Parathyroid adenoma (tissue), 2 donors: Measurements from ENCODE around the gene SPINT3.

ENCODE experiments used
- H2AFZ ChIP-seq: fragments of 300-600 bp; sonication (generic); one replicate; pipeline ENCODE4 v1.7.0; 2017; ENCODE audit warnings: antibody characterized with exemption, mild to moderate bottlenecking
- H3K27ac ChIP-seq: fragments of 300-600 bp; sonication (generic); one replicate; pipeline ENCODE4 v1.7.0; 2017
- H3K27me3 ChIP-seq: fragments of 300-600 bp; sonication (generic); one replicate; pipeline ENCODE4 v1.7.0; 2017; ENCODE audit warnings: low read length; ENCODE audit not compliant: control insufficient read depth, insufficient read depth
- H3K36me3 ChIP-seq: fragments of 300-600 bp; sonication (generic); one replicate; pipeline ENCODE4 v1.7.0; 2017; ENCODE audit warnings: low read length; ENCODE audit not compliant: control insufficient read depth, insufficient read depth
- H3K4me1 ChIP-seq: fragments of 300-600 bp; sonication (generic); one replicate; pipeline ENCODE4 v1.7.0; 2017; ENCODE audit warnings: control low read depth
- H3K4me2 ChIP-seq: fragments of 300-600 bp; sonication (generic); one replicate; pipeline ENCODE4 v1.7.0; 2017; ENCODE audit warnings: low read length
- H3K4me3 ChIP-seq: fragments of 300-600 bp; sonication (generic); one replicate; pipeline ENCODE4 v1.7.0; 2017; ENCODE audit warnings: low read depth, low read length
- H3K79me2 ChIP-seq: fragments of 300-600 bp; sonication (generic); one replicate; pipeline ENCODE4 v1.7.0; 2017; ENCODE audit warnings: control low read depth
- H3K9ac ChIP-seq: fragments of 300-600 bp; sonication (generic); one replicate; pipeline ENCODE4 v1.7.0; 2017; ENCODE audit warnings: mild to moderate bottlenecking
- H3K9me3 ChIP-seq: fragments of 300-600 bp; sonication (generic); one replicate; pipeline ENCODE4 v1.7.0; 2017; ENCODE audit warnings: low read length; ENCODE audit not compliant: control insufficient read depth
- TF ChIP-seq, protein P1 (sequence below): fragments of 300-600 bp; sonication (generic); IDR thresholded peaks from one replicate; pipeline ENCODE4 v1.7.0; 2017; ENCODE audit warnings: antibody characterized with exemption, mild to moderate bottlenecking
- donor health status: primary hyperparathyroidism.

The SPINT3 gene

DNA sequence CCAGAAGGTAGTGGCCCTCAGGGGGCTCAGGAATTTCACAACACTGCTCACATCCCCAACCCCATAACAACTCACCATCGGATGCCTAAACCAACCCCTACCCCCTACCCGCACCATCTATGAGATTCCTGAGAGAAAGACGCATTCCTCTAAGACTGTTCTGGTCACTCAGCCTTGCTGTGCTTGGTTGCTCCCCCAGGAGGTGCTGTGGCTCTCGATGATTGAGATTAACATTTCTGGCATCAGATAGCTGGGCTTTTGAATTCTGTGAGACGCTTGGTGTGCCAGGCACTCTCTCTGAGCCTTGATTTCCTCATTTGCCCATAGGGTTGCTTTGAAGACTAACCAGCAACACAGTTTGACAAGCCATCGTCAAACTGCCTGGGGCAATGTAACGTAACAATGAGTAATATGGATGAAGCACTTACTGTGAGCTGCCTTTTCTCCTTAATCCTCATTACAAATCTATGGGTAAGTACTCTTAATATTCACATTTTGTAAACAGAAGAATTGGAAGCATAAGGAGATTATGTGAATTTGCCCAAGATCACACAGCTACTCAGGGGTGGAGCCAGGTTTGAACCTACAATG, 22.9 kb upstream of the SPINT3 start:
- H3K4me1 ChIP-seq = no peaks in the 10 kb centered on the region
- no peak overlapping the region for H3K4me2 ChIP-seq
- H2AFZ ChIP-seq = no peak overlapping the region
- no peak overlapping the region for H3K9ac ChIP-seq
- no peak overlapping the region for H3K27ac ChIP-seq
- no peak overlapping the region for H3K4me3 ChIP-seq
- TF ChIP-seq, protein P1, sequence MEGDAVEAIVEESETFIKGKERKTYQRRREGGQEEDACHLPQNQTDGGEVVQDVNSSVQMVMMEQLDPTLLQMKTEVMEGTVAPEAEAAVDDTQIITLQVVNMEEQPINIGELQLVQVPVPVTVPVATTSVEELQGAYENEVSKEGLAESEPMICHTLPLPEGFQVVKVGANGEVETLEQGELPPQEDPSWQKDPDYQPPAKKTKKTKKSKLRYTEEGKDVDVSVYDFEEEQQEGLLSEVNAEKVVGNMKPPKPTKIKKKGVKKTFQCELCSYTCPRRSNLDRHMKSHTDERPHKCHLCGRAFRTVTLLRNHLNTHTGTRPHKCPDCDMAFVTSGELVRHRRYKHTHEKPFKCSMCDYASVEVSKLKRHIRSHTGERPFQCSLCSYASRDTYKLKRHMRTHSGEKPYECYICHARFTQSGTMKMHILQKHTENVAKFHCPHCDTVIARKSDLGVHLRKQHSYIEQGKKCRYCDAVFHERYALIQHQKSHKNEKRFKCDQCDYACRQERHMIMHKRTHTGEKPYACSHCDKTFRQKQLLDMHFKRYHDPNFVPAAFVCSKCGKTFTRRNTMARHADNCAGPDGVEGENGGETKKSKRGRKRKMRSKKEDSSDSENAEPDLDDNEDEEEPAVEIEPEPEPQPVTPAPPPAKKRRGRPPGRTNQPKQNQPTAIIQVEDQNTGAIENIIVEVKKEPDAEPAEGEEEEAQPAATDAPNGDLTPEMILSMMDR = no peak
- H3K9me3 ChIP-seq = no peaks in the 10 kb centered on the region
- H3K36me3 ChIP-seq = no peaks in the 10 kb centered on the region
- H3K27me3 ChIP-seq = no peaks in the 10 kb centered on the region
- H3K79me2 ChIP-seq = no peaks in the 10 kb centered on the region

DNA sequence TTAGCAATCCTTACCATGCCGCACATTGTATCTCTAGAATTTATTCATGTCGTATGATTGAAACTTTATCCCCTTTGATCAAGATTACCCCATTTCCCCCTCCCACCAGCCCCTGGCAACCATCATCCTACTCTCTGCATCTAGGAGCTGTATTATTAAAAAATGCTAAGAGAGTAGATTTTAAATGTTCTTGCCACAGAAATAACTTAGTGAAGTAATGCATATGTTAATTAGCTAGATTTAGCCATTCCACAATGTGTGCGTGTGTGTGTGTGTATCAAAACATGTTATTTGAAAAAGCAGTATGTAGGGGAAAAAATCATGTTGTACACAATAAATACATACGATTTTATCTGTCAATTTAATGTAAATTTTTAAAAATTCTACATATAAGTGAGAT, 11.9 kb upstream of the SPINT3 start:
- no peak overlapping the region for H3K4me3 ChIP-seq
- H3K4me2 ChIP-seq = no peak overlapping the region
- H3K36me3 ChIP-seq = no peaks in the 10 kb centered on the region
- no peak overlapping the region for H3K27ac ChIP-seq
- H3K79me2 ChIP-seq = no peaks in the 10 kb centered on the region
- H3K27me3 ChIP-seq = no peaks in the 10 kb centered on the region
- H3K4me1 ChIP-seq = no peaks in the 10 kb centered on the region
- TF ChIP-seq, protein P1 = no peak
- no peak overlapping the region for H2AFZ ChIP-seq
- no peak overlapping the region for H3K9ac ChIP-seq
- H3K9me3 ChIP-seq = no peaks in the 10 kb centered on the region

DNA sequence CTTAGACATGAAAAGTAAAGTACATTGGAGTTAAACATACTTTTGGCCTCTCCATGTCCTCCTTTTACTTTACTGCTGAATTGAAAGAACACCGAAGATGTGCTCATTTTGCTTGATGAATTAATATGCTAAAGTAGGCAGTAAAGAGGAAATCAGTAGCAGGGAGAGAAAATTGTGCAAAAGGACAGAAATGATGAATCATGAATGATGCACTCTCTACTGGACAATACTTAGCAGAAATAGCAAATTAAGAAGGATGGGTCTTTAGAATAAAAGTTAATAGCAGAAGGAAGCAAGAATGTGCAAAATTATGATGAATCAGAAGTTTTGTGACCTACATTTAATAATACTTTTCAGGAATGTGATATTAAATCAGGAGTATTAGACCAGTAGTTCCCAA, 8.4 kb upstream of the SPINT3 start:
- Histone ChIP-seq H3K27ac (no peak overlapping the region), H3K4me1 (no peaks in the 10 kb centered on the region), H3K9me3 (no peaks in the 10 kb centered on the region), H3K9ac (no peak overlapping the region), H2AFZ (no peak overlapping the region), H3K4me2 (no peak overlapping the region), H3K4me3 (no peak overlapping the region), H3K36me3 (no peaks in the 10 kb centered on the region), H3K79me2 (no peaks in the 10 kb centered on the region), H3K27me3 (no peaks in the 10 kb centered on the region)
- TF ChIP-seq, protein P1 = no peak

DNA sequence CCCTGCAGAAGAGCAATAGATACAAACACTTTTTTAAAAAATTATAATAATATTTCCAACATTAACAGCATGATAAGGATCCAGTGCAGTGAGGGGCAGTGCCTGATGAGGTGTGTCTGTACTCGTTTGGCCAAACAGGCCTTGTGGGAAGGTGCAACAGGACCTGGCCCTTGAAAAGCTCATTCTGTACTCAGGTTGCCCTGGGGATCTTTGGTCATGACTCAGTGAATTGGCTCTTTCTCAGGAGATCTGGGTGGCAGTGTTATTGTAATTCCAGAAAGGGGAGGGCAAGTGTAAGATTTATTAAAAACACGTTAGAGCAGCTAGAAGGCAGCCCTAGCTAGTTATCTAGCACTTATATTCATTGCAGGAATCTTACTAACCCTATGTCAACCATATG, 2.9 kb upstream of the SPINT3 start:
- H3K27me3 ChIP-seq = no peaks in the 10 kb centered on the region
- H3K27ac ChIP-seq = no peak overlapping the region
- no peaks in the 10 kb centered on the region for H3K9me3 ChIP-seq
- H3K36me3 ChIP-seq = no peaks in the 10 kb centered on the region
- no peaks in the 10 kb centered on the region for H3K79me2 ChIP-seq
- H2AFZ ChIP-seq = no peak overlapping the region
- no peaks in the 10 kb centered on the region for H3K4me1 ChIP-seq
- H3K4me3 ChIP-seq = no peak overlapping the region
- no peak overlapping the region for H3K4me2 ChIP-seq
- TF ChIP-seq, protein P1 = no peak
- H3K9ac ChIP-seq = no peak overlapping the region

DNA sequence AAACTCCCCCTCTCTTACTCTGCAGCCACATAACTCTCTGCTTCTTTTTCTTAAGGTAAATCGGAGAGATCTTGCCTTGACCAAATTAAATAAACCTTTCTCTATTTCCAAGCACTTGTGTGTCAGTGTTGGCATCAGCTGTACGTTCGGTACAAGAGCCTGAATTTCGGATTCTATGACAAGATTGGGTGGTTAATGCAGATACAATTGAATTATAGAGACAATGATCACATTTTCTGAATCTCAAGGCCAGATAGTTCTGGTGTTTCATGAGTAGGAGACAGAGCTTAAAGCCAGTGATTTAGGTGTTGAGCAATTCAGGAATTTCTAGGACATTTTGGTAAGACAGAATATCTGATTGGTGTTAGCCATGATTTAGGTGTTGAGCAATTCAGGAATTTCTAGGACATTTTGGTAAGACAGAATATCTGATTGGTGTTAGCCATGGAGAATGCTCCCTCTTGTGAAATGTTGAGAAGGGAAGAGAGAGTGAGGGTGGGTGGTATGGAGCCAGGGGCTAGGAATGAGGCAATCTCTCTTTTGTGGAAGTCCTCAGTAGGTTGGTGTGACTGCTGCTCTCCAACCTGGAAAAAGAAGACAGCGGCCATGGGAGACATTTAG, 5.1 kb downstream of the SPINT3 start:
- Histone ChIP-seq H3K27me3 (no peaks in the 10 kb centered on the region), H3K27ac (no peak overlapping the region), H3K36me3 (no peaks in the 10 kb centered on the region), H3K79me2 (no peaks in the 10 kb centered on the region), H3K4me3 (no peak overlapping the region), H3K9ac (no peak overlapping the region), H3K4me2 (no peak overlapping the region), H2AFZ (no peak overlapping the region), H3K4me1 (no peaks in the 10 kb centered on the region), H3K9me3 (no peaks in the 10 kb centered on the region)
- TF ChIP-seq, protein P1 = no peak
